ENCODE data around the gene RUFY1.

DNA sequence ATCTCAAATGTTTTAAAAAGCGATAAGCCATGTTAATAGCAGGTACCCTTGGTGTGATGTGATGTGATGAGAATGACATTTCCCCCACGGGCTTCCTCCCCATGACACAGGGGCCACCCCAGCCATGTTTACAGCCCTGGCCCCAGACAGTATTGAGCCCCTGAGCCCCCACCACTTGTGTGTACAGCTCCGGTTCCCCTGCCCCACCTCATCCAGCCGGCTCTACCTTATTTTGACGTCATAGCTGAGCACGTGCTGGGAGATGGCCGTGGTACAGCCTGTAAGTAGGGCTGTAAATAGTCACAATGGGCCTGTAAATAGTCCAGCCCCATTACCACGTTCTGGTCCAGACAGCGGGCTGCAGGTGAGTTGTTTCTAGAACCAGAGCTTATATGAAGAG, 98.1 kb downstream of the RUFY1 start:
- TF ChIP-seq EZH2 (IDR thresholded peaks at IDR 0.05; ENCODE audit: borderline replicate concordance, low read depth, low read length, poor library complexity, severe bottlenecking), result no peak
- TF ChIP-seq, protein P1, sequence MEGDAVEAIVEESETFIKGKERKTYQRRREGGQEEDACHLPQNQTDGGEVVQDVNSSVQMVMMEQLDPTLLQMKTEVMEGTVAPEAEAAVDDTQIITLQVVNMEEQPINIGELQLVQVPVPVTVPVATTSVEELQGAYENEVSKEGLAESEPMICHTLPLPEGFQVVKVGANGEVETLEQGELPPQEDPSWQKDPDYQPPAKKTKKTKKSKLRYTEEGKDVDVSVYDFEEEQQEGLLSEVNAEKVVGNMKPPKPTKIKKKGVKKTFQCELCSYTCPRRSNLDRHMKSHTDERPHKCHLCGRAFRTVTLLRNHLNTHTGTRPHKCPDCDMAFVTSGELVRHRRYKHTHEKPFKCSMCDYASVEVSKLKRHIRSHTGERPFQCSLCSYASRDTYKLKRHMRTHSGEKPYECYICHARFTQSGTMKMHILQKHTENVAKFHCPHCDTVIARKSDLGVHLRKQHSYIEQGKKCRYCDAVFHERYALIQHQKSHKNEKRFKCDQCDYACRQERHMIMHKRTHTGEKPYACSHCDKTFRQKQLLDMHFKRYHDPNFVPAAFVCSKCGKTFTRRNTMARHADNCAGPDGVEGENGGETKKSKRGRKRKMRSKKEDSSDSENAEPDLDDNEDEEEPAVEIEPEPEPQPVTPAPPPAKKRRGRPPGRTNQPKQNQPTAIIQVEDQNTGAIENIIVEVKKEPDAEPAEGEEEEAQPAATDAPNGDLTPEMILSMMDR (conservative IDR thresholded peaks at IDR 0.05; ENCODE audit: low read depth, low read length), result no peak

Data from A673 (cell line).